OCI-LY3 (cell line): Measurements from ENCODE around the gene ATP8B4.
"Not testable (repeated sequence)": the region's sequence is repeated elsewhere in the genome, so short reads cannot be mapped to it uniquely, and the experiment has no call there.

Experiments
- H2AFZ ChIP-seq: fragments of 200-600, 300-600 bp; shearing (Covaris generic); 2 replicates; pipeline ENCODE4 v1.6.0; 2014; ENCODE audit warnings: antibody characterized with exemption, low read depth, low read length
- H3K27ac ChIP-seq: fragments of 200-600, 300-600 bp; sonication (generic); 2 replicates; pipeline ENCODE4 v1.5.1; 2014; ENCODE audit warnings: mild to moderate bottlenecking, low read length, moderate library complexity, mixed read lengths
- H3K27me3 ChIP-seq: fragments of 200-600, 300-600 bp; sonication (generic); 2 replicates; pipeline ENCODE4 v1.6.1; 2014; ENCODE audit warnings: low read depth, low read length, mixed read lengths
- H3K36me3 ChIP-seq: fragments of 200-600, 300-600 bp; sonication (generic); replicated peaks from 2 replicates; pipeline ENCODE3; 2014; ENCODE audit warnings: low read depth, low read length, mixed read lengths
- H3K4me1 ChIP-seq: fragments of 300-600, 200-600 bp; sonication (generic); 2 replicates; pipeline ENCODE4 v1.6.1; 2014; ENCODE audit warnings: low read length, mixed read lengths
- H3K4me2 ChIP-seq: fragments of 200-600, 300-600 bp; sonication (generic); 2 replicates; pipeline ENCODE4 v1.6.1; 2014; ENCODE audit warnings: low read length, mixed read lengths
- H3K4me3 ChIP-seq: fragments of 300-600, 200-600 bp; sonication (generic); 2 replicates; pipeline ENCODE4 v1.5.1; 2014; ENCODE audit warnings: antibody characterized with exemption, mild to moderate bottlenecking, low read length, moderate library complexity
- H3K79me2 ChIP-seq: fragments of 300-600, 200-600 bp; shearing (Covaris generic); 2 replicates; pipeline ENCODE4 v1.6.1; 2014; ENCODE audit warnings: mild to moderate bottlenecking, low read length, mixed read lengths
- H3K9ac ChIP-seq: fragments of 300-600, 200-600 bp; shearing (Covaris generic); 2 replicates; pipeline ENCODE4 v1.6.0; 2014; ENCODE audit warnings: mild to moderate bottlenecking, low read length, moderate library complexity
- H3K9me3 ChIP-seq: fragments of 200-600, 300-600 bp; shearing (Covaris generic); 2 replicates; pipeline ENCODE4 v1.6.1; 2014; ENCODE audit warnings: low read length, mixed read lengths; ENCODE audit not compliant: insufficient read depth
- H4K20me1 ChIP-seq: fragments of 200-600, 300-600 bp; sonication (generic); 2 replicates; pipeline ENCODE4 v1.6.1; 2016; ENCODE audit warnings: low read length, mixed read lengths; ENCODE audit not compliant: insufficient read depth
- CTCF ChIP-seq: fragments of 200-600, 300-600 bp; sonication (generic); IDR thresholded peaks from 2 replicates; pipeline ENCODE4 v1.5.1; 2014; ENCODE audit warnings: antibody characterized with exemption, low read length, low read depth
- EZH2phosphoT487 ChIP-seq: fragments of 200-600 bp; shearing (Covaris generic); IDR thresholded peaks from 2 replicates; pipeline ENCODE4 v1.6.1; 2018; ENCODE audit warnings: antibody characterized with exemption, mixed run types, low read depth

ATP8B4 gene

GRCh38 chr15:50134524-50135024, 15.5 kb upstream of the ATP8B4 start:
- H3K4me1 ChIP-seq: no peaks in the 10 kb centered on the region
- no peak overlapping the region for H3K4me2 ChIP-seq
- H3K9ac ChIP-seq: no peak overlapping the region
- H2AFZ ChIP-seq: no peak overlapping the region
- H3K79me2 ChIP-seq: no peaks in the 10 kb centered on the region
- no peaks in the 10 kb centered on the region for H3K9me3 ChIP-seq
- no peaks in the 10 kb centered on the region for H4K20me1 ChIP-seq
- TF ChIP-seq EZH2phosphoT487: no peak
- no peak for TF ChIP-seq CTCF
- no peak overlapping the region for H3K4me3 ChIP-seq
- H3K27me3 ChIP-seq: no peaks in the 10 kb centered on the region
- no peak overlapping the region for H3K27ac ChIP-seq
- no peaks in the 10 kb centered on the region for H3K36me3 ChIP-seq

- H3K79me2 ChIP-seq, H3K4me1 ChIP-seq: not testable (repeated sequence)
These were observed 13.4 kb upstream of the ATP8B4 start for GRCh38 chr15:50132251-50132984.

GRCh38 chr15:50131617-50132016, 12.6 kb upstream of the ATP8B4 start:
- TF ChIP-seq EZH2phosphoT487 (no peak), CTCF (no peak)
- no peaks in the 10 kb centered on the region for H3K79me2 ChIP-seq
- H3K9ac ChIP-seq: no peak overlapping the region
- H3K9me3 ChIP-seq: no peaks in the 10 kb centered on the region
- no peaks in the 10 kb centered on the region for H4K20me1 ChIP-seq
- no peak overlapping the region for H3K4me2 ChIP-seq
- no peak overlapping the region for H3K27ac ChIP-seq
- no peak overlapping the region for H3K4me3 ChIP-seq
- no peaks in the 10 kb centered on the region for H3K36me3 ChIP-seq
- no peak overlapping the region for H2AFZ ChIP-seq
- no peaks in the 10 kb centered on the region for H3K4me1 ChIP-seq
- no peaks in the 10 kb centered on the region for H3K27me3 ChIP-seq

More at GRCh38 chr15:50132251-50132984, 13.4 kb upstream of the ATP8B4 start:
- H3K9ac ChIP-seq, H3K9me3 ChIP-seq, H3K4me2 ChIP-seq, H3K27me3 ChIP-seq, H3K4me3 ChIP-seq, H3K36me3 ChIP-seq, H2AFZ ChIP-seq, H3K27ac ChIP-seq, H4K20me1 ChIP-seq: not testable (repeated sequence)

- H3K4me1 ChIP-seq: no peaks in the 10 kb centered on the region
- no peaks in the 10 kb centered on the region for H3K27me3 ChIP-seq
- no peaks in the 10 kb centered on the region for H4K20me1 ChIP-seq
- H3K9me3 ChIP-seq: no peaks in the 10 kb centered on the region; the same call in 1 of the 2 replicates
- H2AFZ ChIP-seq: no peak overlapping the region
- no peak overlapping the region for H3K27ac ChIP-seq
- H3K36me3 ChIP-seq: no peaks in the 10 kb centered on the region
- H3K9ac ChIP-seq: no peak overlapping the region
- no peak overlapping the region for H3K4me2 ChIP-seq
- H3K79me2 ChIP-seq: no peaks in the 10 kb centered on the region
- no peak overlapping the region for H3K4me3 ChIP-seq
- no peak for TF ChIP-seq CTCF
- no peak for TF ChIP-seq EZH2phosphoT487
These were observed 9.2 kb upstream of the ATP8B4 start for GRCh38 chr15:50128266-50128665.
